T-helper 1 cell treated with Interleukin-12 subunit alpha and Interleukin-12 subunit beta and Interleukin-4 antibody, amounts not matched to agents 30 μg/mL and 1 μg/mL, for 36 hours (primary cell): ENCODE data around the gene FGF9.

Source experiments
- H3K27ac Mint-ChIP-seq: one replicate; pipeline ENCODE4 v1.8.0; 2021; ENCODE audit warnings: mild to moderate bottlenecking, mixed read lengths
- H3K27me3 Mint-ChIP-seq: one replicate; pipeline ENCODE4 v1.8.0; 2021; ENCODE audit warnings: low read depth, mixed read lengths
- H3K36me3 Mint-ChIP-seq: one replicate; pipeline ENCODE4 v1.8.0; 2021; ENCODE audit warnings: low read depth, mixed read lengths
- H3K4me1 Mint-ChIP-seq: one replicate; pipeline ENCODE4 v1.8.0; 2021; ENCODE audit warnings: low read depth, mixed read lengths
- H3K4me3 Mint-ChIP-seq: one replicate; pipeline ENCODE4 v1.8.0; 2021; ENCODE audit warnings: mild to moderate bottlenecking, moderate library complexity, mixed read lengths
- H3K9me3 Mint-ChIP-seq: one replicate; pipeline ENCODE4 v1.8.0; 2021; ENCODE audit warnings: mixed read lengths

FGF9 gene

GRCh38 chr13:21670006-21670882, 629 bp upstream of the FGF9 start:
- H3K27ac Mint-ChIP-seq: no peak overlapping the region
- H3K9me3 Mint-ChIP-seq: no peaks in the 10 kb centered on the region
- peaks cover 39% of the 10 kb centered on the region for H3K4me1 Mint-ChIP-seq
- peak overlapping the region; percentile 85 for H3K4me3 Mint-ChIP-seq
- H3K36me3 Mint-ChIP-seq: no peaks in the 10 kb centered on the region
- H3K27me3 Mint-ChIP-seq: peaks cover 73% of the 10 kb centered on the region

DNA sequence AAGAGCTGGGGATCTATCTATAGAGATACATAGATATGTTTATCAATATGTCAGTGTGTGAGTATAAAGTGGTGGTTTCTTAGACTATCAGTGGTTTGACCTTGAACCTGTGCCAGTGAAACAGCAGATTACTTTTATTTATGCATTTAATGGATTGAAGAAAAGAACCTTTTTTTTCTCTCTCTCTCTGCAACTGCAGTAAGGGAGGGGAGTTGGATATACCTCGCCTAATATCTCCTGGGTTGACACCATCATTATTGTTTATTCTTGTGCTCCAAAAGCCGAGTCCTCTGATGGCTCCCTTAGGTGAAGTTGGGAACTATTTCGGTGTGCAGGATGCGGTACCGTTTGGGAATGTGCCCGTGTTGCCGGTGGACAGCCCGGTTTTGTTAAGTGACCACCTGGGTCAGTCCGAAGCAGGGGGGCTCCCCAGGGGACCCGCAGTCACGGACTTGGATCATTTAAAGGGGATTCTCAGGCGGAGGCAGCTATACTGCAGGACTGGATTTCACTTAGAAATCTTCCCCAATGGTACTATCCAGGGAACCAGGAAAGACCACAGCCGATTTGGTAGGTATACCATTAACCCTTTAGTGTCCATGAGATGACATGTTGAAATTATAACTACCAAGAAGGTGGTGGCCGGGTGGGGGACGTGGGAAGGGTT, 880 bp downstream of the FGF9 start:
- Mint-ChIP-seq H3K4me1 (peaks cover 43% of the 10 kb centered on the region), H3K36me3 (no peaks in the 10 kb centered on the region), H3K4me3 (peak overlapping the region; percentile 83), H3K27me3 (peaks cover 83% of the 10 kb centered on the region), H3K9me3 (no peaks in the 10 kb centered on the region), H3K27ac (no peak overlapping the region)

DNA sequence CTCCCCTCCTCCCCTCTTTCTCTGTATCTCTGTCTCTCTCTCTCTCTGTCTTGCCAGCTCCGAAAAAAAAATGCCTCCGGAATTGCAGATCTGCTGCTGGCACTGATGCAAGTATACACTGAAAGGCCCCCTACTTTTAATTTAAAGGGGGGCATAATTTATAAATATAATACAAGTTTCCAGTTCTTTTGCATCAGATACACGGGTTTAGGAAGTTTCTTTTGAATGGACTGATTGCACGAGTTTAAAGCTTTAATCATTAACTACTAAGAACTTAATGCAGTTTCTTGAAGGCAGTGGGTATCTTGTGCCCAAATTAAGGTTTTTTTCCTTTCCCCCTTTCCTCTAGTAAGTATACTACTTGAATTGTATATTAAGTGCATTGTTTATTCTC, 1.4 kb downstream of the FGF9 start:
- Mint-ChIP-seq H3K27ac (no peak overlapping the region), H3K36me3 (no peaks in the 10 kb centered on the region), H3K9me3 (no peaks in the 10 kb centered on the region), H3K4me1 (peaks cover 43% of the 10 kb centered on the region), H3K4me3 (no peak overlapping the region), H3K27me3 (peaks cover 83% of the 10 kb centered on the region)

DNA sequence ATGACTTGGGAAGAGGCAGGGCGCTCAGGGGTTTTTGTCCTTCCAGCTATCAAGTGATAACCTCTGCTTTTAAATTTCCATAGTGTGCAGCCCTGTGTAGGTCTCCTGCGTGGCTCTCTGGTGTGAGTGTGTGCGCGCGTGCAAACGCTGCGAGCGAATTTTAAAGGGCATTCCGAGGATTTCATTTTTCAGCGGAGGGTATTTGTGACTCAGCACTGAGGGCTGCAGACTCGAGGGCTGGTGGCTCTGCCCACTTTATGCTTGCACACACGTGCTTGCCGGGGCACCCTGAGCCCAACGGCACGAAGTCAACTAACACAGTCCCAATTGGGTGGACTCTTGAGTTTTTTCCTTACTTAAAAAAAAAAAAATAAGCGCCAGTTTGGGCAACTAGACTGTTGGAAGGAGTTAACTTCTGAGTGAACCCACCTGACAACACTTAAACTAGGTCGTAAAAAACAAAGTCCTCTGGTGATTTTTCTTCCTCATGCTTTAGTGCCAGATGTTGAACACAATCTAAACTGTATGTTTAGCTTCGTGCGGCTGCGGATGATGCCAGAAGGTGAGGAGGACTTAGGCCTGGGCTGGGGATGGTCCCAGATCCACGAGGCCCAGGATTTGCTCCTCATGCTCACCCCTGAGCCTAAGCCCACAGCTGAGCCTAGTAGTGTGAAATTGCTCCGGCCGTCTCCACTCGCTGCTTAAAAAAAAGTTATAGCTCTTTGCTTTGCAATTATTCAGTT, 2.1 kb downstream of the FGF9 start:
- peaks cover 83% of the 10 kb centered on the region for H3K27me3 Mint-ChIP-seq
- no peaks in the 10 kb centered on the region for H3K9me3 Mint-ChIP-seq

DNA sequence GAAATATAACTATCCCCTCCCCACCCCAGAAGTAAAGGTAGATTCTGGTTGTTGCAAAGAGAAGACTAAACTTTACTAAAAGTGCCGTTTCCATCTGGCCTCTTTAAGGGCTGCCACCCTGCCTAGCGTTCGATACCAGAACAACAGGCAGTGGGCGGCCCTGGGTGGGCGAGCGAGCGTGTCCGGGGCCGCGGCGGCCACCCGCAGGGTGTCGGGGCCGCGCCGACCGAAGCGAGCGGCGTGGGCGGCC, 2.6 kb downstream of the FGF9 start:
- H3K4me1 Mint-ChIP-seq: peaks cover 41% of the 10 kb centered on the region

More for the DNA sequence above, 2.1 kb downstream of the FGF9 start:
- Mint-ChIP-seq H3K4me1 (peaks cover 43% of the 10 kb centered on the region), H3K4me3 (peak overlapping the region; percentile 62), H3K27ac (peak overlapping the region; percentile 7), H3K36me3 (no peaks in the 10 kb centered on the region)

DNA sequence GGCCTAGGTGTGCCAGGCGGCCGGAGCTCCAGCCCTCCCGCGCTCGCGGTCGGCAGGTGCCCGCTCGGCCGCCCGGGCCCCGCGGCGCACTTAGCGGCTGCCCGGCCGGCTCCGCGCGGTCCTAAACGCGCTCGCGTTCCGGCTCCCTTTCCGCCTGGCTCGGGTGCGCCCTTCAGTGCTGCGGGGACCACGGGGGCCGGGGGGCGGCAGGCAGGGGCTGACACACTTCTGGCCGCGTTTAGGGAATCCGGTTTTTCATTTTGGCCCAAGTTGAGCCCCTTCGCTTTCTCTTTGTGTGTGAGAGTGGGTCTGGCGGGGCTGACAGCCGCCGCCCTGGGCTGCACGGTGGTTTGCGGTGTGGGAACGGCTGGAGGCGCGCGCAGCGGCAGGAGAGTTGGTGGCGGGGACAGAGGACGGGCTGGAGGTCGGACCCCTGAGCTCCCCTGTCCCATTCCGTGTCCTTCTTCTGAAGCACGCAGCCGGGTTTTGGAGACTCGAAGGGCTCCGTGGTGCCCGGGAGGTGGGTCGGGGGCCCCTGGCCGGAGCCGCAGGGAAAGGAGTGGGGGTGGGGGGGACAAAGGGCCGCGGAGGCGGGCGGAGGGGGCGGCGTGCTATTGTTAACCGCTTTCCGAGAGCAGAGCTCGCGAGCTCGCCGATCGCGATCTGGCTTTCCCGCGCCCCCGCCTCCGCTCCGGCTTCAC, 3.1 kb downstream of the FGF9 start:
- H3K27ac Mint-ChIP-seq: no peak overlapping the region
- peak overlapping the region; percentile 74 for H3K4me3 Mint-ChIP-seq
- H3K27me3 Mint-ChIP-seq: peaks cover 76% of the 10 kb centered on the region
- H3K36me3 Mint-ChIP-seq: no peaks in the 10 kb centered on the region
- no peaks in the 10 kb centered on the region for H3K9me3 Mint-ChIP-seq
- peaks cover 36% of the 10 kb centered on the region for H3K4me1 Mint-ChIP-seq

More for the DNA sequence above, 2.6 kb downstream of the FGF9 start:
- H3K9me3 Mint-ChIP-seq: no peaks in the 10 kb centered on the region
- peak overlapping the region; percentile 7 for H3K27ac Mint-ChIP-seq
- H3K27me3 Mint-ChIP-seq: peaks cover 80% of the 10 kb centered on the region
- no peaks in the 10 kb centered on the region for H3K36me3 Mint-ChIP-seq
- H3K4me3 Mint-ChIP-seq: peak overlapping the region; percentile 62

DNA sequence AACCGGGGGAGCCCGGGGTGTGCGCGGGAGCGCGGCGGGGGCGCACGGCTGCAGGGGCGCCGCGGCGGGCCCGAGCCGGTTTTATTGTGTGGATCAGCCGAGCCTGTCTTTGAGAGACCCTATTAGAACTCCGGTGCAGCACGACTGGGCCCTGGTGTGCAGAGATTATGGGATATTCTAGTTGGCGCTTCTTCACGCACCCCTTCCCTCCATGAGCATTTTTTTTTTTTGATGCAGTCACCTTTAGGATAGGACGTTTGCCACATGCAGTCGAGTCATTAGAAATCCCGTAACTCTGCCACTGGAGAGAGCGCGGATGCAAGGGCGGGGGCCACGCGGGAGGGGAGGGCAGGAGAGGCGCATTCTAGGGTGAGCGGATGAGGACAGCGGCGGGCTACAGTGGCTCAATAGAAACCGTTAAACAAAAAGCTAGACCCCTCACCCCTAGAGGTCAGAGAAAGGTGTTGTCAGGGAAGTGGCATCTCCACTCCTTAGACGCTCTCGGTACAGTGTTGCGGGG, 3.7 kb downstream of the FGF9 start:
- peaks cover 31% of the 10 kb centered on the region for H3K4me1 Mint-ChIP-seq
- no peaks in the 10 kb centered on the region for H3K36me3 Mint-ChIP-seq
- H3K9me3 Mint-ChIP-seq: no peaks in the 10 kb centered on the region
- H3K4me3 Mint-ChIP-seq: peak overlapping the region; percentile 66
- H3K27ac Mint-ChIP-seq: no peak overlapping the region
- H3K27me3 Mint-ChIP-seq: peaks cover 70% of the 10 kb centered on the region

- Mint-ChIP-seq H3K4me1 (peaks cover 30% of the 10 kb centered on the region), H3K27ac (no peak overlapping the region), H3K4me3 (peak overlapping the region; percentile 50), H3K27me3 (peaks cover 68% of the 10 kb centered on the region), H3K36me3 (no peaks in the 10 kb centered on the region), H3K9me3 (no peaks in the 10 kb centered on the region)
Measured at GRCh38 chr13:21675095-21675991, 4.5 kb downstream of the FGF9 start.

DNA sequence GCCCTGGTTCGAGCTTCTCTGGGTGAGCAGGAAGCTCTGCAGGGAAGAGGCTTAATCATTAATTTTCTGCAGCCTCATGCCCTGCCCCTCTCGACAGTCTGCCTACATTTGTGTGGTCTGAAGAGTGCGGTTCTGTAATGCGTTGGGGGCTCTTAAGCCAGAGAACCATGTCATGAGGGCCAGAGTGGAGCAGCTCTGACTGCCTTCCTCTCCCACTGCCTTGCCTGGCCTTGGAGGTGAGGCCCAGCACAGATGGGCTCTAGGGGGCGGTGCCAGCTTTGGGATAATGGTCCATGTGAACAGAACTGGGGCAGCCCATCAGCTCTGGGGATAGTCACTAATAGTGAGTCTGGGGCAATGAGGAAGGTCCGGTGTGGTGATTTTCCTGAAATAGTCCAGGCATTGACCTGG, 5.7 kb downstream of the FGF9 start:
- H3K9me3 Mint-ChIP-seq: no peaks in the 10 kb centered on the region
- H3K27me3 Mint-ChIP-seq: peaks cover 64% of the 10 kb centered on the region
- peaks cover 20% of the 10 kb centered on the region for H3K4me1 Mint-ChIP-seq
- no peaks in the 10 kb centered on the region for H3K36me3 Mint-ChIP-seq
- no peak overlapping the region for H3K4me3 Mint-ChIP-seq
- no peak overlapping the region for H3K27ac Mint-ChIP-seq

- Mint-ChIP-seq H3K4me1 (peaks cover 16% of the 10 kb centered on the region), H3K4me3 (peak overlapping the region; percentile 33), H3K9me3 (no peaks in the 10 kb centered on the region), H3K36me3 (no peaks in the 10 kb centered on the region), H3K27ac (no peak overlapping the region), H3K27me3 (peaks cover 61% of the 10 kb centered on the region)
Measured at GRCh38 chr13:21677075-21677623, 6.3 kb downstream of the FGF9 start.

- H3K27me3 Mint-ChIP-seq: peaks cover 34% of the 10 kb centered on the region
- no peak overlapping the region for H3K27ac Mint-ChIP-seq
- no peaks in the 10 kb centered on the region for H3K9me3 Mint-ChIP-seq
- H3K4me3 Mint-ChIP-seq: no peak overlapping the region
- no peaks in the 10 kb centered on the region for H3K36me3 Mint-ChIP-seq
- H3K4me1 Mint-ChIP-seq: peaks cover 7% of the 10 kb centered on the region
Measured at GRCh38 chr13:21683034-21683733, 12.3 kb downstream of the FGF9 start.

GRCh38 chr13:21684576-21684975, 13.7 kb downstream of the FGF9 start:
- H3K4me3 Mint-ChIP-seq: no peak overlapping the region
- peaks cover 34% of the 10 kb centered on the region for H3K27me3 Mint-ChIP-seq
- H3K9me3 Mint-ChIP-seq: no peaks in the 10 kb centered on the region
- peaks cover 7% of the 10 kb centered on the region for H3K4me1 Mint-ChIP-seq
- H3K27ac Mint-ChIP-seq: no peak overlapping the region
- H3K36me3 Mint-ChIP-seq: no peaks in the 10 kb centered on the region
